AG20443 (cell line): Measurements from ENCODE around the gene APBA2.
"Not testable (repeated sequence)": the region's sequence is repeated elsewhere in the genome, so short reads cannot be mapped to it uniquely, and the experiment has no call there.

Experiments
- DNase-seq: peaks from one replicate; pipeline ENCODE4 v3.0.0; 2012; ENCODE audit warnings: low spot score, mixed read lengths

APBA2 gene

GRCh38 chr15:28998511-28998910 is 112.7 kb downstream of the APBA2 start:
- no peak for DNase-seq

- DNase-seq, result no peak
These were observed 117.5 kb downstream of the APBA2 start for GRCh38 chr15:29003191-29003839.

GRCh38 chr15:29003840-29004233 is 118.1 kb downstream of the APBA2 start:
- no peak for DNase-seq

GRCh38 chr15:29005931-29006330 is 120.2 kb downstream of the APBA2 start:
- no peak for DNase-seq

GRCh38 chr15:29008846-29009245 is 123.1 kb downstream of the APBA2 start:
- DNase-seq, result no peak

- no peak for DNase-seq
These were observed 126.3 kb downstream of the APBA2 start for GRCh38 chr15:29012097-29012496.

GRCh38 chr15:29014493-29014892 is 128.7 kb downstream of the APBA2 start:
- no peak for DNase-seq

- no peak for DNase-seq
These were observed 130.7 kb downstream of the APBA2 start for GRCh38 chr15:29016518-29016917.

- DNase-seq, result no peak
These were observed 132.5 kb downstream of the APBA2 start for GRCh38 chr15:29018120-29018805.

- no peak for DNase-seq
These were observed 133.5 kb downstream of the APBA2 start for GRCh38 chr15:29018995-29019976.

GRCh38 chr15:29021857-29022256 is 136.1 kb downstream of the APBA2 start:
- no peak for DNase-seq

- DNase-seq, result no peak
These were observed 138.9 kb downstream of the APBA2 start for GRCh38 chr15:29024662-29025061.

GRCh38 chr15:29025411-29025810 is 139.6 kb downstream of the APBA2 start:
- not testable (repeated sequence) for DNase-seq

- DNase-seq, result not testable (repeated sequence)
These were observed 142.4 kb downstream of the APBA2 start for GRCh38 chr15:29028158-29028557.

- DNase-seq, result no peak
These were observed 143.9 kb downstream of the APBA2 start for GRCh38 chr15:29029651-29030195.

- DNase-seq, result no peak
These were observed 145.9 kb downstream of the APBA2 start for GRCh38 chr15:29031502-29032228.

- DNase-seq, result no peak
These were observed 146.5 kb downstream of the APBA2 start for GRCh38 chr15:29032229-29032625.

- no peak for DNase-seq
These were observed 147.0 kb downstream of the APBA2 start for GRCh38 chr15:29032751-29033150.

GRCh38 chr15:29034151-29034550 is 148.4 kb downstream of the APBA2 start:
- no peak for DNase-seq

- no peak for DNase-seq
These were observed 149.0 kb downstream of the APBA2 start for GRCh38 chr15:29034593-29035335.
